Ovary (tissue), 3 donors: Measurements from ENCODE around the gene TCF12.

Experiments
- POLR2A ChIP-seq: fragments of 450-650 bp; IDR thresholded peaks from one replicate; pipeline ENCODE4 v1.6.1; 2017; ENCODE audit warnings: antibody characterized with exemption, mild to moderate bottlenecking, moderate library complexity
- TF ChIP-seq, protein P1 (sequence below), 3 donors: fragments of 450-650 bp in 2 of 3; fragments of 200-600 bp in 1 of 3; IDR thresholded peaks; one replicate each; pipeline versions ENCODE4 v1.5.1 to v1.8.0; 2016 to 2022; ENCODE audit warnings: antibody characterized with exemption in 3 of 3, mild to moderate bottlenecking in 1 of 3
- donor health status: DM: no; HTN: no; CAD: no.

DNA sequence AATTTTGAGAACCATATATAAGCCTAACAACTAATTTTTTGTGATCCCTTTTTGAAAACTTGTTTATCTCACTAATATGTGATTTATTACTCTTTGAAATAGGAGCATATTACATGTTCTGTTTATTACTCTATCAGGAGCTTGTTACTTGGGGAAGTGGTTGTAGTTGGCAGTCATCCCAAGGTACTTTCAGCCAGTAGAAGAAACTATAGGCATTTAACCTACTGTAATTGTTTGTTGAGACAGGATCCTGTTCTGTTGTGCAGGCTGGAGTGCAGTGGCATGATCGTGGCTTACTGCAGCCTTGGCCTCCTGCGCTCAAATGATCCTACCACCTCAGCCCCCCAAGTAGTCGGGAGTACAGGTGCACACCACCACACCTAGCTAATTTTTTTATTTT, 195.6 kb downstream of the TCF12 start:
- TF ChIP-seq, protein P1, sequence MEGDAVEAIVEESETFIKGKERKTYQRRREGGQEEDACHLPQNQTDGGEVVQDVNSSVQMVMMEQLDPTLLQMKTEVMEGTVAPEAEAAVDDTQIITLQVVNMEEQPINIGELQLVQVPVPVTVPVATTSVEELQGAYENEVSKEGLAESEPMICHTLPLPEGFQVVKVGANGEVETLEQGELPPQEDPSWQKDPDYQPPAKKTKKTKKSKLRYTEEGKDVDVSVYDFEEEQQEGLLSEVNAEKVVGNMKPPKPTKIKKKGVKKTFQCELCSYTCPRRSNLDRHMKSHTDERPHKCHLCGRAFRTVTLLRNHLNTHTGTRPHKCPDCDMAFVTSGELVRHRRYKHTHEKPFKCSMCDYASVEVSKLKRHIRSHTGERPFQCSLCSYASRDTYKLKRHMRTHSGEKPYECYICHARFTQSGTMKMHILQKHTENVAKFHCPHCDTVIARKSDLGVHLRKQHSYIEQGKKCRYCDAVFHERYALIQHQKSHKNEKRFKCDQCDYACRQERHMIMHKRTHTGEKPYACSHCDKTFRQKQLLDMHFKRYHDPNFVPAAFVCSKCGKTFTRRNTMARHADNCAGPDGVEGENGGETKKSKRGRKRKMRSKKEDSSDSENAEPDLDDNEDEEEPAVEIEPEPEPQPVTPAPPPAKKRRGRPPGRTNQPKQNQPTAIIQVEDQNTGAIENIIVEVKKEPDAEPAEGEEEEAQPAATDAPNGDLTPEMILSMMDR (IDR thresholded peaks at IDR 0.05), result no peak
- no peak for TF ChIP-seq POLR2A
